GM23338 (cell line): Measurements from ENCODE around the gene RESP18. TPM values are rescaled to one million over a fixed set of nuclear protein-coding genes. Genes with fewer than 3 reads are reported as not detected.

Experiments
- ATAC-seq: fragments of 200-7000 bp; cut with Tn5 transposase; 3 replicates; pipeline ENCODE4 v1.9.1; 2020
- DNase-seq: peaks from one replicate; pipeline ENCODE4 v3.0.0-alpha.2; 2015; ENCODE audit warnings: low spot score
- H2AFZ ChIP-seq: fragments of 200-600 bp; sonication (generic); 2 replicates; pipeline ENCODE4 v1.8.0; 2016; ENCODE audit warnings: antibody characterized with exemption, mild to moderate bottlenecking, moderate library complexity
- H3F3A ChIP-seq: fragments of 200-600 bp; sonication (generic); replicated peaks from 2 replicates; pipeline ENCODE4 v1.8.0; 2017; ENCODE audit warnings: antibody characterized with exemption, mixed run types, low read depth
- H3K27ac ChIP-seq: fragments of 200-600 bp; sonication (generic); 2 replicates; pipeline ENCODE4 v1.6.1; 2016; ENCODE audit warnings: low read depth
- H3K27me3 ChIP-seq: fragments of 200-600 bp; sonication (generic); 2 replicates; pipeline ENCODE4 v1.8.0; 2016; ENCODE audit warnings: mild to moderate bottlenecking, mixed run types, moderate library complexity; ENCODE audit not compliant: insufficient read depth
- H3K36me3 ChIP-seq: fragments of 200-600 bp; sonication (generic); 2 replicates; pipeline ENCODE4 v1.8.0; 2016; ENCODE audit warnings: mild to moderate bottlenecking; ENCODE audit not compliant: insufficient read depth
- H3K4me1 ChIP-seq: fragments of 200-600 bp; sonication (generic); 2 replicates; pipeline ENCODE4 v1.8.0; 2016; ENCODE audit warnings: mild to moderate bottlenecking, moderate library complexity; ENCODE audit not compliant: insufficient read depth
- H3K4me2 ChIP-seq: fragments of 200-600 bp; sonication (generic); 2 replicates; pipeline ENCODE4 v1.7.1; 2017; ENCODE audit warnings: mixed run types
- H3K4me3 ChIP-seq: fragments of 200-600 bp; sonication (generic); 2 replicates; pipeline ENCODE4 v1.6.1; 2016; ENCODE audit warnings: mixed run types
- H3K79me2 ChIP-seq: fragments of 200-600 bp; sonication (generic); replicated peaks from 2 replicates; pipeline ENCODE4 v1.8.0; 2017; ENCODE audit warnings: mild to moderate bottlenecking; ENCODE audit not compliant: insufficient read depth
- H3K9me2 ChIP-seq: fragments of 200-600 bp; sonication (generic); 2 replicates; pipeline ENCODE4 v1.8.0; 2017; ENCODE audit not compliant: insufficient read depth
- H4K20me1 ChIP-seq: fragments of 200-600 bp; sonication (generic); replicated peaks from 2 replicates; pipeline ENCODE4 v1.8.0; 2017; ENCODE audit warnings: mild to moderate bottlenecking; ENCODE audit not compliant: insufficient read depth
- H3K27ac Mint-ChIP-seq: 2 replicates; pipeline ENCODE4 v1.8.0; 2020; ENCODE audit warnings: inconsistent platforms, mild to moderate bottlenecking, moderate library complexity, mixed read lengths
- H3K27me3 Mint-ChIP-seq: 3 replicates; pipeline ENCODE4 v1.8.0; 2022; ENCODE audit warnings: low read depth, mild to moderate bottlenecking, moderate library complexity, mixed read lengths, inconsistent platforms; ENCODE audit not compliant: insufficient read depth, poor library complexity
- H3K36me3 Mint-ChIP-seq: 3 replicates; pipeline ENCODE4 v1.8.0; 2021; ENCODE audit warnings: low read depth, mild to moderate bottlenecking, inconsistent platforms, moderate library complexity, mixed read lengths
- H3K4me1 Mint-ChIP-seq: 3 replicates; pipeline ENCODE4 v1.8.0; 2020; ENCODE audit warnings: mild to moderate bottlenecking, inconsistent platforms, mixed read lengths
- H3K4me3 Mint-ChIP-seq: 3 replicates; pipeline ENCODE4 v1.8.0; 2021; ENCODE audit warnings: moderate library complexity, mild to moderate bottlenecking, inconsistent platforms, mixed read lengths
- H3K9me3 Mint-ChIP-seq: 3 replicates; pipeline ENCODE4 v1.8.0; 2020; ENCODE audit warnings: moderate library complexity, mild to moderate bottlenecking, inconsistent platforms, mixed read lengths
- CREB1 ChIP-seq: fragments of 250-450 bp; sonication (Bioruptor Pico); IDR thresholded peaks from 2 replicates; pipeline ENCODE4 v1.5.0; 2020; ENCODE audit warnings: low read depth, mild to moderate bottlenecking, moderate library complexity
- EZH2 ChIP-seq: fragments of 200-600 bp; sonication (generic); IDR thresholded peaks from one replicate; pipeline ENCODE4 v1.8.0; 2017; ENCODE audit warnings: antibody characterized with exemption, mild to moderate bottlenecking, low read depth; ENCODE audit not compliant: unreplicated experiment
- JUNB ChIP-seq: IDR thresholded peaks from one replicate; pipeline ENCODE4 v1.6.1; 2016; ENCODE audit warnings: antibody characterized with exemption; ENCODE audit not compliant: unreplicated experiment
- NANOG ChIP-seq: IDR thresholded peaks from 2 replicates; pipeline ENCODE4 v1.6.1; 2016; ENCODE audit warnings: antibody characterized with exemption, borderline replicate concordance
- POLR2AphosphoS5 ChIP-seq: IDR thresholded peaks from 2 replicates; pipeline ENCODE4 v1.6.1; 2016; ENCODE audit warnings: antibody characterized with exemption, low read depth
- ZNF114 ChIP-seq: fragments of 250-450 bp; sonication (Bioruptor Pico); IDR thresholded peaks from 2 replicates; pipeline ENCODE4 v1.5.0; 2020; ENCODE audit warnings: mild to moderate bottlenecking, moderate library complexity
- ZNF331 ChIP-seq: fragments of 250-450 bp; sonication (Bioruptor Pico); IDR thresholded peaks from 2 replicates; pipeline ENCODE4 v1.5.0; 2020; ENCODE audit warnings: low read depth, mild to moderate bottlenecking, moderate library complexity
- polyA plus RNA-seq: library from polyadenylated mRNA; unstranded; fragments of >200 nt; fragmentation: Nextera tagmentation; extraction: Ambion mirVana; gene quantifications from 2 replicates; pipeline ENCODE4 v1.2.1, GENCODE V29; 2016
- total RNA-seq: library from RNA; depleted of rRNA; stranded (reverse); fragments of >200 nt; shearing (Covaris generic); gene quantifications from 2 replicates; pipeline ENCODE4 v1.2.3, GENCODE V29; 2014
- TF ChIP-seq, protein P1 (sequence below): fragments of 250-450 bp; sonication (Bioruptor Pico); IDR thresholded peaks from 2 replicates; pipeline ENCODE4 v1.5.0; 2020; ENCODE audit warnings: mild to moderate bottlenecking, moderate library complexity
- TF ChIP-seq, protein P2 (sequence below), 2 experiments: fragments of 200-600 bp in 1 of 2; sonication (generic) in 1 of 2; conservative IDR thresholded peaks; 2 replicates each; pipeline versions ENCODE4 v1.5.1 to v1.6.1; 2016 to 2017; ENCODE audit warnings: antibody characterized with exemption in 2 of 2, low read depth in 2 of 2, mild to moderate bottlenecking in 2 of 2, moderate library complexity in 1 of 2
- TF ChIP-seq, protein P3 (sequence below): IDR thresholded peaks from one replicate; pipeline ENCODE4 v1.6.1; 2018; ENCODE audit warnings: antibody characterized with exemption; ENCODE audit not compliant: unreplicated experiment
- TF ChIP-seq, protein P4 (sequence below): IDR thresholded peaks from 2 replicates; pipeline ENCODE4 v1.6.1; 2016; ENCODE audit warnings: antibody characterized with exemption

The RESP18 gene
- total and polyA plus RNA-seq, 2 experiments from 2014 or later = not detected

DNA sequence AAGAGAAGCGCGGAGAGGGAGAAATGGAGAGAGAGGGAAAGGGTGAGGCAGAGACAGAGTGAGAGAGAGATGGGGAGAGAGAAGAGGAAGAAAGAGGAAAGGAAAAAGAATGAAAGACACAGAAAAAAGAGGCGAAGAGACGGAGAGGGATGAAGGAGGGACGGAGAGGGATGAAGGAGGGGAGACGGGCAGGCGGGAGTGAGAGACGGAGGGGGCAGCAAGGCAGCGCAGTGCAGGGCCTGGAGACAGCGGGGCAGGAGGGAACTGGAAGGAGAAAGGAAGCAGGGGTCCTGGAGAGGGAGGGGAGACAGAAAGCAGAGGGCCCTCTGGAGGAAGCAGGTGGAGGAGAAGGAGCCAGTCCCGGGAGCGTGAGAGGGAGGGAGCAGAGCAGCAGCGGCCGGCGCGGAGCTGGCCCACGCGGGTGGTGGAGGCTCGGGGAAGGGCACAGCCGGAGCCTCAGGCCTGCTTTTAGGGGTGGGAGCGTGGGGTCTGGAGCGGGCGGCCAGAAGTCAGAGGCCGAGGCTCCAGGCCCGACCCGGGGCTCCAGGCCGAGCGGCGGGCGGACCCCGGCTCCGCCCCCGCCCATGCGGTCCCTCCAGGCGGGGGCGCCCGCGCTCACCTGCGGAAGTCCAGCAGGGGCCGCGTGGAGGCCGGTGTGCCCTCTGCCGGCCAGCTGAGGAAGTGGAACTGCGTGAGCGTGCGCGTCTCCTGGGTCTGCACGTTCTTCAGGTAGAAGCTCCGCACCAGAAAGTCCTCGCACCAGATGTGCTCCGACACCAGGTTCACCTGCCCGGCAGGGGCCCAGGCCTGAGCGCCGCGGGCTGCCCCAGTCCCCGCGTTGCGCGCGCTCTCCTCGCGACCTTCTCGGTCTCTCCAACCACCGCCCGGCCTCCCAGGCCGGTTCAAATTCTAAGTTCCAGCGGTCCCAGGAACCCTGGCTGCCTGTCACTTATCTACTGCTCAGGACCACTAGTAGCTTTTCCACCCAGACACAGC is 37.9 kb downstream of the RESP18 start:
- ATAC-seq (peak; percentile 84), DNase-seq (peak; percentile 92)
- peaks cover 19% of the 10 kb centered on the region for H3K27me3 ChIP-seq
- peak overlapping the region; percentile 92 for H3K4me2 ChIP-seq
- H3K4me1 Mint-ChIP-seq = peaks cover 3% of the 10 kb centered on the region; the same call in 1 of the 3 replicates
- no peaks in the 10 kb centered on the region for H4K20me1 ChIP-seq
- TF ChIP-seq, protein P1, sequence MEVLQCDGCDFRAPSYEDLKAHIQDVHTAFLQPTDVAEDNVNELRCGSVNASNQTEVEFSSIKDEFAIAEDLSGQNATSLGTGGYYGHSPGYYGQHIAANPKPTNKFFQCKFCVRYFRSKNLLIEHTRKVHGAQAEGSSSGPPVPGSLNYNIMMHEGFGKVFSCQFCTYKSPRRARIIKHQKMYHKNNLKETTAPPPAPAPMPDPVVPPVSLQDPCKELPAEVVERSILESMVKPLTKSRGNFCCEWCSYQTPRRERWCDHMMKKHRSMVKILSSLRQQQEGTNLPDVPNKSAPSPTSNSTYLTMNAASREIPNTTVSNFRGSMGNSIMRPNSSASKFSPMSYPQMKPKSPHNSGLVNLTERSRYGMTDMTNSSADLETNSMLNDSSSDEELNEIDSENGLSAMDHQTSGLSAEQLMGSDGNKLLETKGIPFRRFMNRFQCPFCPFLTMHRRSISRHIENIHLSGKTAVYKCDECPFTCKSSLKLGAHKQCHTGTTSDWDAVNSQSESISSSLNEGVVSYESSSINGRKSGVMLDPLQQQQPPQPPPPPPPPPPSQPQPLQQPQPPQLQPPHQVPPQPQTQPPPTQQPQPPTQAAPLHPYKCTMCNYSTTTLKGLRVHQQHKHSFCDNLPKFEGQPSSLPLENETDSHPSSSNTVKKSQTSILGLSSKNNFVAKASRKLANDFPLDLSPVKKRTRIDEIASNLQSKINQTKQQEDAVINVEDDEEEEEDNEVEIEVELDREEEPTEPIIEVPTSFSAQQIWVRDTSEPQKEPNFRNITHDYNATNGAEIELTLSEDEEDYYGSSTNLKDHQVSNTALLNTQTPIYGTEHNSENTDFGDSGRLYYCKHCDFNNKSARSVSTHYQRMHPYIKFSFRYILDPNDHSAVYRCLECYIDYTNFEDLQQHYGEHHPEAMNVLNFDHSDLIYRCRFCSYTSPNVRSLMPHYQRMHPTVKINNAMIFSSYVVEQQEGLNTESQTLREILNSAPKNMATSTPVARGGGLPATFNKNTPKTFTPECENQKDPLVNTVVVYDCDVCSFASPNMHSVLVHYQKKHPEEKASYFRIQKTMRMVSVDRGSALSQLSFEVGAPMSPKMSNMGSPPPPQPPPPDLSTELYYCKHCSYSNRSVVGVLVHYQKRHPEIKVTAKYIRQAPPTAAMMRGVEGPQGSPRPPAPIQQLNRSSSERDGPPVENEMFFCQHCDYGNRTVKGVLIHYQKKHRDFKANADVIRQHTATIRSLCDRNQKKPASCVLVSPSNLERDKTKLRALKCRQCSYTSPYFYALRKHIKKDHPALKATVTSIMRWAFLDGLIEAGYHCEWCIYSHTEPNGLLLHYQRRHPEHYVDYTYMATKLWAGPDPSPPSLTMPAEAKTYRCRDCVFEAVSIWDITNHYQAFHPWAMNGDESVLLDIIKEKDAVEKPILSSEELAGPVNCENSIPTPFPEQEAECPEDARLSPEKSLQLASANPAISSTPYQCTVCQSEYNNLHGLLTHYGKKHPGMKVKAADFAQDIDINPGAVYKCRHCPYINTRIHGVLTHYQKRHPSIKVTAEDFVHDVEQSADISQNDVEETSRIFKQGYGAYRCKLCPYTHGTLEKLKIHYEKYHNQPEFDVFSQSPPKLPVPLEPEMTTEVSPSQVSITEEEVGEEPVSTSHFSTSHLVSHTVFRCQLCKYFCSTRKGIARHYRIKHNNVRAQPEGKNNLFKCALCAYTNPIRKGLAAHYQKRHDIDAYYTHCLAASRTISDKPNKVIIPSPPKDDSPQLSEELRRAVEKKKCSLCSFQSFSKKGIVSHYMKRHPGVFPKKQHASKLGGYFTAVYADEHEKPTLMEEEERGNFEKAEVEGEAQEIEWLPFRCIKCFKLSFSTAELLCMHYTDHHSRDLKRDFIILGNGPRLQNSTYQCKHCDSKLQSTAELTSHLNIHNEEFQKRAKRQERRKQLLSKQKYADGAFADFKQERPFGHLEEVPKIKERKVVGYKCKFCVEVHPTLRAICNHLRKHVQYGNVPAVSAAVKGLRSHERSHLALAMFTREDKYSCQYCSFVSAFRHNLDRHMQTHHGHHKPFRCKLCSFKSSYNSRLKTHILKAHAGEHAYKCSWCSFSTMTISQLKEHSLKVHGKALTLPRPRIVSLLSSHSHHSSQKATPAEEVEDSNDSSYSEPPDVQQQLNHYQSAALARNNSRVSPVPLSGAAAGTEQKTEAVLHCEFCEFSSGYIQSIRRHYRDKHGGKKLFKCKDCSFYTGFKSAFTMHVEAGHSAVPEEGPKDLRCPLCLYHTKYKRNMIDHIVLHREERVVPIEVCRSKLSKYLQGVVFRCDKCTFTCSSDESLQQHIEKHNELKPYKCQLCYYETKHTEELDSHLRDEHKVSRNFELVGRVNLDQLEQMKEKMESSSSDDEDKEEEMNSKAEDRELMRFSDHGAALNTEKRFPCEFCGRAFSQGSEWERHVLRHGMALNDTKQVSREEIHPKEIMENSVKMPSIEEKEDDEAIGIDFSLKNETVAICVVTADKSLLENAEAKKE (CRISPR knock-in tag) = peak; percentile 87
- TF ChIP-seq ZNF331 (CRISPR knock-in tag) = no peak
- TF ChIP-seq, protein P2, sequence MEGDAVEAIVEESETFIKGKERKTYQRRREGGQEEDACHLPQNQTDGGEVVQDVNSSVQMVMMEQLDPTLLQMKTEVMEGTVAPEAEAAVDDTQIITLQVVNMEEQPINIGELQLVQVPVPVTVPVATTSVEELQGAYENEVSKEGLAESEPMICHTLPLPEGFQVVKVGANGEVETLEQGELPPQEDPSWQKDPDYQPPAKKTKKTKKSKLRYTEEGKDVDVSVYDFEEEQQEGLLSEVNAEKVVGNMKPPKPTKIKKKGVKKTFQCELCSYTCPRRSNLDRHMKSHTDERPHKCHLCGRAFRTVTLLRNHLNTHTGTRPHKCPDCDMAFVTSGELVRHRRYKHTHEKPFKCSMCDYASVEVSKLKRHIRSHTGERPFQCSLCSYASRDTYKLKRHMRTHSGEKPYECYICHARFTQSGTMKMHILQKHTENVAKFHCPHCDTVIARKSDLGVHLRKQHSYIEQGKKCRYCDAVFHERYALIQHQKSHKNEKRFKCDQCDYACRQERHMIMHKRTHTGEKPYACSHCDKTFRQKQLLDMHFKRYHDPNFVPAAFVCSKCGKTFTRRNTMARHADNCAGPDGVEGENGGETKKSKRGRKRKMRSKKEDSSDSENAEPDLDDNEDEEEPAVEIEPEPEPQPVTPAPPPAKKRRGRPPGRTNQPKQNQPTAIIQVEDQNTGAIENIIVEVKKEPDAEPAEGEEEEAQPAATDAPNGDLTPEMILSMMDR (conservative IDR thresholded peaks at IDR 0.05; ENCODE audit: low read depth in 2 of 2) = peak; percentile 71 to 98
- no peak for TF ChIP-seq NANOG
- TF ChIP-seq, protein P3, sequence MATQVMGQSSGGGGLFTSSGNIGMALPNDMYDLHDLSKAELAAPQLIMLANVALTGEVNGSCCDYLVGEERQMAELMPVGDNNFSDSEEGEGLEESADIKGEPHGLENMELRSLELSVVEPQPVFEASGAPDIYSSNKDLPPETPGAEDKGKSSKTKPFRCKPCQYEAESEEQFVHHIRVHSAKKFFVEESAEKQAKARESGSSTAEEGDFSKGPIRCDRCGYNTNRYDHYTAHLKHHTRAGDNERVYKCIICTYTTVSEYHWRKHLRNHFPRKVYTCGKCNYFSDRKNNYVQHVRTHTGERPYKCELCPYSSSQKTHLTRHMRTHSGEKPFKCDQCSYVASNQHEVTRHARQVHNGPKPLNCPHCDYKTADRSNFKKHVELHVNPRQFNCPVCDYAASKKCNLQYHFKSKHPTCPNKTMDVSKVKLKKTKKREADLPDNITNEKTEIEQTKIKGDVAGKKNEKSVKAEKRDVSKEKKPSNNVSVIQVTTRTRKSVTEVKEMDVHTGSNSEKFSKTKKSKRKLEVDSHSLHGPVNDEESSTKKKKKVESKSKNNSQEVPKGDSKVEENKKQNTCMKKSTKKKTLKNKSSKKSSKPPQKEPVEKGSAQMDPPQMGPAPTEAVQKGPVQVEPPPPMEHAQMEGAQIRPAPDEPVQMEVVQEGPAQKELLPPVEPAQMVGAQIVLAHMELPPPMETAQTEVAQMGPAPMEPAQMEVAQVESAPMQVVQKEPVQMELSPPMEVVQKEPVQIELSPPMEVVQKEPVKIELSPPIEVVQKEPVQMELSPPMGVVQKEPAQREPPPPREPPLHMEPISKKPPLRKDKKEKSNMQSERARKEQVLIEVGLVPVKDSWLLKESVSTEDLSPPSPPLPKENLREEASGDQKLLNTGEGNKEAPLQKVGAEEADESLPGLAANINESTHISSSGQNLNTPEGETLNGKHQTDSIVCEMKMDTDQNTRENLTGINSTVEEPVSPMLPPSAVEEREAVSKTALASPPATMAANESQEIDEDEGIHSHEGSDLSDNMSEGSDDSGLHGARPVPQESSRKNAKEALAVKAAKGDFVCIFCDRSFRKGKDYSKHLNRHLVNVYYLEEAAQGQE = no peak
- no peak for TF ChIP-seq EZH2
- TF ChIP-seq POLR2AphosphoS5 = peak; percentile 58
- TF ChIP-seq ZNF114 (CRISPR knock-in tag) = no peak
- TF ChIP-seq CREB1 (CRISPR knock-in tag) = peak; percentile 71
- TF ChIP-seq, protein P4, sequence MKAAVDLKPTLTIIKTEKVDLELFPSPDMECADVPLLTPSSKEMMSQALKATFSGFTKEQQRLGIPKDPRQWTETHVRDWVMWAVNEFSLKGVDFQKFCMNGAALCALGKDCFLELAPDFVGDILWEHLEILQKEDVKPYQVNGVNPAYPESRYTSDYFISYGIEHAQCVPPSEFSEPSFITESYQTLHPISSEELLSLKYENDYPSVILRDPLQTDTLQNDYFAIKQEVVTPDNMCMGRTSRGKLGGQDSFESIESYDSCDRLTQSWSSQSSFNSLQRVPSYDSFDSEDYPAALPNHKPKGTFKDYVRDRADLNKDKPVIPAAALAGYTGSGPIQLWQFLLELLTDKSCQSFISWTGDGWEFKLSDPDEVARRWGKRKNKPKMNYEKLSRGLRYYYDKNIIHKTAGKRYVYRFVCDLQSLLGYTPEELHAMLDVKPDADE = 0 out of 2 replicates have a peak, but pooled peaks have one; percentile 43
- TF ChIP-seq JUNB = no peak
- H3K27ac ChIP-seq = no peak overlapping the region
- H3K9me2 ChIP-seq = no peaks in the 10 kb centered on the region
- H3K4me1 ChIP-seq = peaks cover 9% of the 10 kb centered on the region
- H3F3A ChIP-seq = peaks cover 5% of the 10 kb centered on the region; the same call in 1 of the 2 replicates
- H3K9me3 Mint-ChIP-seq = no peaks in the 10 kb centered on the region; the same call in 1 of the 3 replicates
- peaks cover 32% of the 10 kb centered on the region for H3K27me3 Mint-ChIP-seq
- H3K27ac Mint-ChIP-seq = 0 out of 2 replicates have a peak overlapping the region, but pooled peaks have one; percentile 5
- H3K4me3 Mint-ChIP-seq = peak overlapping the region; percentile 80
- H3K36me3 Mint-ChIP-seq = no peaks in the 10 kb centered on the region; the same call in 2 of the 3 replicates
- H3K36me3 ChIP-seq = no peaks in the 10 kb centered on the region
- H3K79me2 ChIP-seq = no peaks in the 10 kb centered on the region
- H3K4me3 ChIP-seq = peak overlapping the region; percentile 90
- H2AFZ ChIP-seq = peak overlapping the region; percentile 90
